Measurements from ENCODE around the gene CHKA. TPM values are rescaled to one million over a fixed set of nuclear protein-coding genes. Genes with fewer than 3 reads are reported as not detected.

The CHKA gene
- total RNA-seq, 1 experiment from 2014 or later: 136 TPM

DNA sequence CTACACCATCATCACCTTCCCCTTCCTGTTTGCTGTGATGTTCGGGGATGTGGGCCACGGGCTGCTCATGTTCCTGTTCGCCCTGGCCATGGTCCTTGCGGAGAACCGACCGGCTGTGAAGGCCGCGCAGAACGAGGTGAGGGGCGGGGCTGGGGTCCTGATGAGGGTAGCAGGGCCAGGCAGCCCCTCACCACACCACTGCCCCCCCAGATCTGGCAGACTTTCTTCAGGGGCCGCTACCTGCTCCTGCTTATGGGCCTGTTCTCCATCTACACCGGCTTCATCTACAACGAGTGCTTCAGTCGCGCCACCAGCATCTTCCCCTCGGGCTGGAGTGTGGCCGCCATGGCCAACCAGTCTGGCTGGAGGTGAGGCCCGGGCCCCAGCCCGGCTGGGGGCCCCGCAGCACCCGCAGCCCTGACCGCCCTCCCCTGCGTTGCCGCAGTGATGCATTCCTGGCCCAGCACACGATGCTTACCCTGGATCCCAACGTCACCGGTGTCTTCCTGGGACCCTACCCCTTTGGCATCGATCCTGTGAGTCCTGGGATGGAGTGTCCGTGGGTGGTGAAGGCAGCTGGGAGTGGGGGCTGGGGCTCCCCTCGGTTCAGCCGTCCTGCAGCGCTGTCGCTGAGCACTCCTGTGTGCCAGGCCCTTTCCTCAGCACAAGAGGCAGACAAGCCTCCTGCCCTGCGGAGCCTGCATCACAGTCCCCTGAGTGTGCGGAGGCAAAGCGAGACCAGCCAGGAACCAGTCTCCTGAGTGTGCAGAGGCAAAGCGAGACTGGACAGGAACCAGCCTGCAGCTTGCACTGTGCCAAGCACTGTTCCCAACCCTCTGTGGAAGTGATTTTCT lies 73.5 kb downstream of the CHKA start:
- BruUV-seq (replicated peaks): no TSS peak
- ATAC-seq: no peak
- POLR2A ChIA-PET: no interaction called here

DNA sequence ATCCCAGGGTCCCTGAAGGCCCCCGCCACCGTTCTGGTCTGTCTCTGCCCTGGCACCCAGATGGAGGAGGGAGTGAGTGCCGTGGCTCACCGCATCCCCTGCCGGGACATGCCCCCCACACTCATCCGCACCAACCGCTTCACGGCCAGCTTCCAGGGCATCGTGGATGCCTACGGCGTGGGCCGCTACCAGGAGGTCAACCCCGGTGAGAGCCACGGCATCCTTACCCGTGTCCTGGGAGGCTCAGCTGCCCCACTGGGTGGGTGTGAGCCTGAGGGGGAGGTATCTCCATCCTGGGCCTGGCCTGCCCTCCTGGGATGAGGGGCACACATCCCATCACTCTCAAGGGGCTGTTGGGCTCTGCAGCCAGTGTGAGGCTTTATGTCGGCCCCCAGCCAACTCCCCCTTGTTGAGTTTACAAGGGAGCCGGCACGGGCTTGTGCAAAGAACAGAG lies 76.3 kb downstream of the CHKA start:
- 0 out of 2 replicates have a peak, but pooled peaks cover 2% of the 10 kb centered on the region for H3K36me3 ChIP-seq (ENCODE audit: control insufficient read depth, insufficient read depth, low read length)
- ATAC-seq (no peak), DNase-seq (ENCODE audit: low read depth, low spot score) (no peak)
- ChIA-PET CTCF (no interaction called here), POLR2A (interaction anchor here (0.6 kb wide), 1 partner anchor 415 kb away, joined by 3 read pairs; no protein-coding TSS in a partner anchor)
- H3K27ac ChIP-seq (ENCODE audit: low read length): no peak overlapping the region
- in situ Hi-C loops (cut with HindIII; ENCODE audit: low pct_unique_long_range_greater_than_20kb, low sequenced_read_pairs) (no loop called here), intact Hi-C loops (cut with micrococcal nuclease; ENCODE audit: unreplicated experiment) (no loop called here)
- H3K9me3 ChIP-seq (ENCODE audit: control insufficient read depth, insufficient read depth, low read depth, low read length): no peaks in the 10 kb centered on the region
- BruUV-seq (replicated peaks): no TSS peak
- peaks cover 18% of the 10 kb centered on the region for H3K4me1 ChIP-seq (ENCODE audit: control insufficient read depth, insufficient read depth, low read length)
- H3K4me3 ChIP-seq (ENCODE audit: low read depth in 2 of 2, low read length in 2 of 2): no peak overlapping the region
- H3K27me3 ChIP-seq (ENCODE audit: control insufficient read depth, insufficient read depth, low read length): no peaks in the 10 kb centered on the region
- TF ChIP-seq SIN3A (IDR thresholded peaks at IDR 0.05; ENCODE audit: borderline replicate concordance, insufficient read depth, low read depth, low read length) (no peak), TCF7L2 (IDR thresholded peaks at IDR 0.05; ENCODE audit: low read depth, low read length) (no peak), POLR2AphosphoS5 (IDR thresholded peaks at IDR 0.05; ENCODE audit: low read depth, low read length) (no peak)
- TF ChIP-seq, protein P1, sequence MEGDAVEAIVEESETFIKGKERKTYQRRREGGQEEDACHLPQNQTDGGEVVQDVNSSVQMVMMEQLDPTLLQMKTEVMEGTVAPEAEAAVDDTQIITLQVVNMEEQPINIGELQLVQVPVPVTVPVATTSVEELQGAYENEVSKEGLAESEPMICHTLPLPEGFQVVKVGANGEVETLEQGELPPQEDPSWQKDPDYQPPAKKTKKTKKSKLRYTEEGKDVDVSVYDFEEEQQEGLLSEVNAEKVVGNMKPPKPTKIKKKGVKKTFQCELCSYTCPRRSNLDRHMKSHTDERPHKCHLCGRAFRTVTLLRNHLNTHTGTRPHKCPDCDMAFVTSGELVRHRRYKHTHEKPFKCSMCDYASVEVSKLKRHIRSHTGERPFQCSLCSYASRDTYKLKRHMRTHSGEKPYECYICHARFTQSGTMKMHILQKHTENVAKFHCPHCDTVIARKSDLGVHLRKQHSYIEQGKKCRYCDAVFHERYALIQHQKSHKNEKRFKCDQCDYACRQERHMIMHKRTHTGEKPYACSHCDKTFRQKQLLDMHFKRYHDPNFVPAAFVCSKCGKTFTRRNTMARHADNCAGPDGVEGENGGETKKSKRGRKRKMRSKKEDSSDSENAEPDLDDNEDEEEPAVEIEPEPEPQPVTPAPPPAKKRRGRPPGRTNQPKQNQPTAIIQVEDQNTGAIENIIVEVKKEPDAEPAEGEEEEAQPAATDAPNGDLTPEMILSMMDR (IDR thresholded peaks at IDR 0.05): no peak
- TF ChIP-seq, protein P2, sequence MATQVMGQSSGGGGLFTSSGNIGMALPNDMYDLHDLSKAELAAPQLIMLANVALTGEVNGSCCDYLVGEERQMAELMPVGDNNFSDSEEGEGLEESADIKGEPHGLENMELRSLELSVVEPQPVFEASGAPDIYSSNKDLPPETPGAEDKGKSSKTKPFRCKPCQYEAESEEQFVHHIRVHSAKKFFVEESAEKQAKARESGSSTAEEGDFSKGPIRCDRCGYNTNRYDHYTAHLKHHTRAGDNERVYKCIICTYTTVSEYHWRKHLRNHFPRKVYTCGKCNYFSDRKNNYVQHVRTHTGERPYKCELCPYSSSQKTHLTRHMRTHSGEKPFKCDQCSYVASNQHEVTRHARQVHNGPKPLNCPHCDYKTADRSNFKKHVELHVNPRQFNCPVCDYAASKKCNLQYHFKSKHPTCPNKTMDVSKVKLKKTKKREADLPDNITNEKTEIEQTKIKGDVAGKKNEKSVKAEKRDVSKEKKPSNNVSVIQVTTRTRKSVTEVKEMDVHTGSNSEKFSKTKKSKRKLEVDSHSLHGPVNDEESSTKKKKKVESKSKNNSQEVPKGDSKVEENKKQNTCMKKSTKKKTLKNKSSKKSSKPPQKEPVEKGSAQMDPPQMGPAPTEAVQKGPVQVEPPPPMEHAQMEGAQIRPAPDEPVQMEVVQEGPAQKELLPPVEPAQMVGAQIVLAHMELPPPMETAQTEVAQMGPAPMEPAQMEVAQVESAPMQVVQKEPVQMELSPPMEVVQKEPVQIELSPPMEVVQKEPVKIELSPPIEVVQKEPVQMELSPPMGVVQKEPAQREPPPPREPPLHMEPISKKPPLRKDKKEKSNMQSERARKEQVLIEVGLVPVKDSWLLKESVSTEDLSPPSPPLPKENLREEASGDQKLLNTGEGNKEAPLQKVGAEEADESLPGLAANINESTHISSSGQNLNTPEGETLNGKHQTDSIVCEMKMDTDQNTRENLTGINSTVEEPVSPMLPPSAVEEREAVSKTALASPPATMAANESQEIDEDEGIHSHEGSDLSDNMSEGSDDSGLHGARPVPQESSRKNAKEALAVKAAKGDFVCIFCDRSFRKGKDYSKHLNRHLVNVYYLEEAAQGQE (IDR thresholded peaks at IDR 0.05; ENCODE audit: insufficient read depth in 1 of 2, low read depth in 2 of 2, low read length in 1 of 2): no peak

More for the DNA sequence above, 73.5 kb downstream of the CHKA start:
- Histone ChIP-seq H3K27me3 (ENCODE audit: control insufficient read depth, insufficient read depth, low read length) (no peaks in the 10 kb centered on the region), H3K4me3 (ENCODE audit: low read depth in 2 of 2, low read length in 2 of 2) (no peak overlapping the region), H3K4me1 (ENCODE audit: control insufficient read depth, insufficient read depth, low read length) (no peaks in the 10 kb centered on the region; the same call in none of the 2 replicates), H3K36me3 (ENCODE audit: control insufficient read depth, insufficient read depth, low read length) (no peaks in the 10 kb centered on the region), H3K9me3 (ENCODE audit: control insufficient read depth, insufficient read depth, low read depth, low read length) (no peaks in the 10 kb centered on the region), H3K27ac (ENCODE audit: low read length) (no peak overlapping the region)
- CTCF ChIA-PET: no interaction called here
- DNase-seq (ENCODE audit: low read depth, low spot score): no peak
- no peak for TF ChIP-seq SIN3A (IDR thresholded peaks at IDR 0.05; ENCODE audit: borderline replicate concordance, insufficient read depth, low read depth, low read length)
- TF ChIP-seq, protein P2 (IDR thresholded peaks at IDR 0.05; ENCODE audit: insufficient read depth in 1 of 2, low read depth in 2 of 2, low read length in 1 of 2): no peak
- in situ Hi-C loops (cut with HindIII; ENCODE audit: low pct_unique_long_range_greater_than_20kb, low sequenced_read_pairs): no loop called here
- intact Hi-C loops (cut with micrococcal nuclease; ENCODE audit: unreplicated experiment): no loop called here

All from Panc1 (cell line).